HG03095 (cell line): Measurements from ENCODE around the gene IRX4.

Source experiments
- ATAC-seq: cut with Tn5 transposase; IDR thresholded peaks from one replicate; pipeline ENCODE4 v1.9.1; 2021; ENCODE audit warnings: moderate library complexity; ENCODE audit not compliant: unreplicated experiment

Gene IRX4

GRCh38 chr5:1914471-1914870 is 31.7 kb upstream of the IRX4 start:
- ATAC-seq, result no peak

GRCh38 chr5:1913578-1913977 is 30.9 kb upstream of the IRX4 start:
- no peak for ATAC-seq

GRCh38 chr5:1912951-1913565 is 30.3 kb upstream of the IRX4 start:
- ATAC-seq, result no peak

GRCh38 chr5:1911773-1912235 is 29.1 kb upstream of the IRX4 start:
- ATAC-seq, result no peak

- no peak for ATAC-seq
Measured at GRCh38 chr5:1910861-1911772, 28.4 kb upstream of the IRX4 start.

- ATAC-seq, result no peak
Measured at GRCh38 chr5:1910081-1910760, 27.5 kb upstream of the IRX4 start.

- no peak for ATAC-seq
Measured at GRCh38 chr5:1909346-1909985, 26.7 kb upstream of the IRX4 start.

- no peak for ATAC-seq
Measured at GRCh38 chr5:1908931-1909330, 26.2 kb upstream of the IRX4 start.

- no peak for ATAC-seq
Measured at GRCh38 chr5:1907616-1908015, 24.9 kb upstream of the IRX4 start.

GRCh38 chr5:1905108-1905507 is 22.4 kb upstream of the IRX4 start:
- ATAC-seq, result no peak

- ATAC-seq, result no peak
Measured at GRCh38 chr5:1901983-1902382, 19.3 kb upstream of the IRX4 start.

GRCh38 chr5:1901061-1901460 is 18.3 kb upstream of the IRX4 start:
- ATAC-seq, result no peak

GRCh38 chr5:1899201-1899600 is 16.5 kb upstream of the IRX4 start:
- no peak for ATAC-seq

- ATAC-seq, result no peak
Measured at GRCh38 chr5:1897816-1898450, 15.2 kb upstream of the IRX4 start.

- ATAC-seq, result no peak
Measured at GRCh38 chr5:1897386-1897785, 14.7 kb upstream of the IRX4 start.

- ATAC-seq, result no peak
Measured at GRCh38 chr5:1896602-1897376, 14.1 kb upstream of the IRX4 start.

GRCh38 chr5:1895739-1896420 is 13.2 kb upstream of the IRX4 start:
- no peak for ATAC-seq

- ATAC-seq, result no peak
Measured at GRCh38 chr5:1894243-1894642, 11.5 kb upstream of the IRX4 start.

- ATAC-seq, result no peak
Measured at GRCh38 chr5:1893754-1894153, 11.0 kb upstream of the IRX4 start.
